PFSK-1 (cell line): ENCODE data around the gene ATP13A3.

Experiments used
- FOXP2 ChIP-seq: optimal IDR thresholded peaks from 2 replicates; pipeline ENCODE3; 2011; ENCODE audit warnings: borderline replicate concordance, control low read depth, inconsistent platforms; ENCODE audit not compliant: insufficient read depth; ENCODE audit errors: extremely low read length, extremely low read depth
- POLR2AphosphoS5 ChIP-seq: IDR thresholded peaks from 2 replicates; pipeline ENCODE4 v1.6.1; 2012; ENCODE audit warnings: low read depth, mild to moderate bottlenecking, control low read depth, low read length, moderate library complexity
- SIN3A ChIP-seq: IDR thresholded peaks from 2 replicates; pipeline ENCODE4 v1.6.1; 2012; ENCODE audit warnings: mild to moderate bottlenecking, low read length, moderate library complexity, borderline replicate concordance; ENCODE audit not compliant: insufficient read depth
- TAF1 ChIP-seq: IDR thresholded peaks from 2 replicates; pipeline ENCODE4 v1.6.1; 2012; ENCODE audit warnings: low read length, control low read depth, borderline replicate concordance; ENCODE audit not compliant: insufficient read depth
- TF ChIP-seq, protein P1 (sequence below), 2 experiments: IDR thresholded peaks; 2 replicates each; pipeline versions ENCODE4 v1.6.1 to v1.8.0; 2011 to 2012; ENCODE audit warnings: low read depth in 2 of 2, low read length in 2 of 2, control low read depth in 1 of 2, inconsistent platforms in 1 of 2, mild to moderate bottlenecking in 1 of 2, moderate library complexity in 1 of 2; ENCODE audit not compliant: insufficient read depth in 1 of 2

ATP13A3 gene

DNA sequence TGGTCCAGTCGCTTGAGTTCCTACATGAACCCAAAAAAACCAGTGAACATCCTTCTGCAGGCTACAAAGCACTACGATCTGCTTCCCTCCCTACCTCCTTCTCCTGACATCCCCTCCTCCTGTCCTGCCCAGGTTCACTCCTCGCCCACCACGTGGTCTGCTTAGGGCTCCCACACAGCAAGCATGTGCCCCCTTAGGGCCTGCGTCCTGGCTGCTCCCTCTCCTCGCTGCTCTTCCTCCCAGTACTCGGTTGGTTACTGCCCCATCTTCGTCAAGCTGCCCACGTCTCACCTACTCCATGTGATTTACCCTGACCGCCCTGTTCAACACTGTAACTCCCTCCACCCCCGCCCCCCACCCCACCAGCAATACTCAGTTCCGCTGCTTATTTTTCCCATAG lies 20.8 kb upstream of the ATP13A3 start:
- no peak for TF ChIP-seq TAF1
- TF ChIP-seq, protein P1, sequence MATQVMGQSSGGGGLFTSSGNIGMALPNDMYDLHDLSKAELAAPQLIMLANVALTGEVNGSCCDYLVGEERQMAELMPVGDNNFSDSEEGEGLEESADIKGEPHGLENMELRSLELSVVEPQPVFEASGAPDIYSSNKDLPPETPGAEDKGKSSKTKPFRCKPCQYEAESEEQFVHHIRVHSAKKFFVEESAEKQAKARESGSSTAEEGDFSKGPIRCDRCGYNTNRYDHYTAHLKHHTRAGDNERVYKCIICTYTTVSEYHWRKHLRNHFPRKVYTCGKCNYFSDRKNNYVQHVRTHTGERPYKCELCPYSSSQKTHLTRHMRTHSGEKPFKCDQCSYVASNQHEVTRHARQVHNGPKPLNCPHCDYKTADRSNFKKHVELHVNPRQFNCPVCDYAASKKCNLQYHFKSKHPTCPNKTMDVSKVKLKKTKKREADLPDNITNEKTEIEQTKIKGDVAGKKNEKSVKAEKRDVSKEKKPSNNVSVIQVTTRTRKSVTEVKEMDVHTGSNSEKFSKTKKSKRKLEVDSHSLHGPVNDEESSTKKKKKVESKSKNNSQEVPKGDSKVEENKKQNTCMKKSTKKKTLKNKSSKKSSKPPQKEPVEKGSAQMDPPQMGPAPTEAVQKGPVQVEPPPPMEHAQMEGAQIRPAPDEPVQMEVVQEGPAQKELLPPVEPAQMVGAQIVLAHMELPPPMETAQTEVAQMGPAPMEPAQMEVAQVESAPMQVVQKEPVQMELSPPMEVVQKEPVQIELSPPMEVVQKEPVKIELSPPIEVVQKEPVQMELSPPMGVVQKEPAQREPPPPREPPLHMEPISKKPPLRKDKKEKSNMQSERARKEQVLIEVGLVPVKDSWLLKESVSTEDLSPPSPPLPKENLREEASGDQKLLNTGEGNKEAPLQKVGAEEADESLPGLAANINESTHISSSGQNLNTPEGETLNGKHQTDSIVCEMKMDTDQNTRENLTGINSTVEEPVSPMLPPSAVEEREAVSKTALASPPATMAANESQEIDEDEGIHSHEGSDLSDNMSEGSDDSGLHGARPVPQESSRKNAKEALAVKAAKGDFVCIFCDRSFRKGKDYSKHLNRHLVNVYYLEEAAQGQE (IDR thresholded peaks at IDR 0.05; ENCODE audit: insufficient read depth in 1 of 2, low read depth in 2 of 2, low read length in 2 of 2) = no peak
- no peak for TF ChIP-seq SIN3A

DNA sequence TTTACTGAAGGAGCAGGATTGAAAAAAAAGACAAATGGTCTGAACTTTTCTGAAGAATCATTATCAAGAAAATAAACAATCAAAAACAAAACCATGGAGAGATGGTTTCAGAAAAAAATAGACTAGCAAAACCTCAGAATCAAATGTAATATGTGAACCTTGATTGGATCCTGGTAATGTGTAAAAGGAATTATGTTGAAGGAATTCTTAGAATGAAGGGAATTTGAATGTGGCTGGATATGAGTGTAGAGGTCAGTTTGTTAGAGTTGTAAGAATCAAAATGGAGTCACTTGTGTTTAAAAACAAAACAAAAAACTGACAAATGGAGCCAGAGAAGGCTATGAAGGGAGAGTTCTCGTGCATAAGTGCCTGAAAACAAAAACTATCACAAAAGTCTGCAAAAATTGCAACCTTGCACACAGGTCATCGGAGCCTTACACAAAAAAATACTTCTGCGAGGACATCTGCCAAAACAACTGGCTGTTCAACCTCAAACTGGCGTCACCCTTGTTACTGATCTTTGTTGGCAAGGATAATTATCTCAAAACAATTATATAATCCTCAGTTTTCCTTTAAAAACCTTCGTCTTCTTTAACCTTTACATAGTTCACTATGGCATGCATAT lies 19.1 kb upstream of the ATP13A3 start:
- TF ChIP-seq SIN3A = no peak
- TF ChIP-seq POLR2AphosphoS5 = no peak
- TF ChIP-seq, protein P1 (IDR thresholded peaks at IDR 0.05; ENCODE audit: insufficient read depth in 1 of 2, low read depth in 2 of 2, low read length in 2 of 2) = no peak
- no peak for TF ChIP-seq TAF1
- TF ChIP-seq FOXP2 = no peak

DNA sequence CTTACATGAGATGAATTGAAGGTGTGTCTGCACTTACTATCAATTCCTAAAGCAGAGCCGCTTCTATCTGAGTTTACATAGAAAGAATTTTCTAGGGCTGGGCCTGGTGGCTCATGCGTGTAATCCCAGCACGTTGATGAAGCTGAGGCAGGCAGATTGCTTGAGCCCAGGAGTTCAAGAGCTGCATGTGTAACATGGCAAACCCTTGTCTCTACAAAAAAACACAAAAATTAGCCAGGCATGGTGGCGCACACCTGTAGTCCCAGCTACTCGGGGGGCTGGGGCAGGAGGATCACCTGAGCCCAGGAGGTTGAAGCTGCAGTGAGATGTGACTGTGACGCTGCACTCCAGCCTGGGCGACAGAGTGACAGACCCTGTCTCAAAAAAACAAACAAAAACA lies 18.1 kb upstream of the ATP13A3 start:
- no peak for TF ChIP-seq FOXP2
- TF ChIP-seq, protein P1 (IDR thresholded peaks at IDR 0.05; ENCODE audit: insufficient read depth in 1 of 2, low read depth in 2 of 2, low read length in 2 of 2) = no peak
- TF ChIP-seq POLR2AphosphoS5 = no peak
- no peak for TF ChIP-seq TAF1
- TF ChIP-seq SIN3A = no peak

DNA sequence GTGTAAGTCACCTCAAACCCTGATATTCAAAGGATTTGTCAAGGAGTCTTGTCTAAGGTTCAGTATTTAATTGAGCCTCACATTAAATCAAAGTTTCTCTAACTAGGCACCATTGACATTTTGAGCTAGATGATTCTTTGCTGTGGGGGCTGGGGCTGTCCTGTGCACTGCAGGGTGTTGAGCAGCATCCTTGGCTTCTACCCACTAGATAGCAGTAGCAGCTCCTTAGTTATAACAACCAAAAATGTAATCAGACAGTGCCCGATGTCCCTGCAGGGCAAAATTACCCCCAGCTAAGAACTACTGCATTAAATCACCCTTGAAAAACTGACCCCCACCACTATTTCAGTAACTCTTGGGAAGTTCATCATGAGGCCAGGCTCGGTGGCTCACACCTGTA lies 17.3 kb upstream of the ATP13A3 start:
- TF ChIP-seq TAF1 (no peak), FOXP2 (no peak), POLR2AphosphoS5 (no peak), SIN3A (no peak)
- TF ChIP-seq, protein P1 (IDR thresholded peaks at IDR 0.05; ENCODE audit: insufficient read depth in 1 of 2, low read depth in 2 of 2, low read length in 2 of 2) = no peak

DNA sequence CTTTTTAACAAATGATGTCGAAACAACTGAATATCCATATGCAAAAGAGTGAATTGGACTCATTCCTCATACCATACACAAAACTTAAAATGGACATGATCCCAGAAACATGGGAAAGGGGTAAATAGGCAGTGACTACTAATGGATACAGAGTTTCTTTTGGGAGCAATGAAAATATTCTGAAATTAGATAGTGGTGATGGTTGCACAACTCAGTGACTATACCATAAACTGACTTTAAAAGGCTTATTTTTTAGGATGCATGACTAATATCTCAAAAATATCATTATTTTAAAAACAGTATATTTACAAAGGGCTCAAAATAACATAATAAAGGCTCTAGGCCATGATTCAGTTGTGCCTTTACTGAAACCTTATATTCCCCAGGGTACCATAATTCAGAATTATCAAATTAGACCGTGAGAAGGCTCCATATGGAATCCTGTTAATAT lies 16.3 kb upstream of the ATP13A3 start:
- TF ChIP-seq FOXP2 (no peak), SIN3A (no peak), TAF1 (no peak), POLR2AphosphoS5 (no peak)
- TF ChIP-seq, protein P1 (IDR thresholded peaks at IDR 0.05; ENCODE audit: insufficient read depth in 1 of 2, low read depth in 2 of 2, low read length in 2 of 2) = no peak
